H1 (cell line): ENCODE measurements around the gene CACNA1C. TPM values are rescaled to one million over a fixed set of nuclear protein-coding genes. Genes with fewer than 3 reads are reported as not detected.

ENCODE experiments used
- CTCF ChIA-PET: fragments of 300-600 bp; sonication (Branson Sonifier 250); formaldehyde crosslinking; loops from one replicate; lab custom pipeline; 2021; ENCODE audit not compliant: partially characterized antibody; lab: Charles Lee
- POLR2A ChIA-PET: fragments of 300-600 bp; sonication (Branson Sonifier 250); formaldehyde crosslinking; loops from one replicate; lab custom pipeline; 2021; ENCODE audit warnings: inconsistent platforms; ENCODE audit not compliant: partially characterized antibody; lab: Charles Lee
- DNase-seq, 2 experiments: peaks; one replicate each; pipeline versions ENCODE4 v3.0.0 to v3.0.0-alpha.2; 2010 to 2022; ENCODE audit warnings: low spot score in 2 of 2, low read depth in 1 of 2, mixed read lengths in 1 of 2
- FAIRE-seq: peaks from 2 replicates; lab custom pipeline; 2011; peaks lifted over from hg19 to GRCh38; lab: Jason Lieb, UNC
- H2AFZ ChIP-seq: 2 replicates; pipeline ENCODE4 v1.8.1; 2012; ENCODE audit warnings: low read length, inconsistent platforms
- H2AK5ac ChIP-seq: 2 replicates; pipeline ENCODE4 v1.6.1; 2013; ENCODE audit warnings: low read depth, low read length
- H2BK120ac ChIP-seq: replicated peaks from 2 replicates; pipeline ENCODE3; 2013; ENCODE audit warnings: low read depth, low read length, inconsistent platforms
- H2BK12ac ChIP-seq: 2 replicates; pipeline ENCODE4 v1.6.1; 2013; ENCODE audit warnings: low read depth, low read length
- H2BK15ac ChIP-seq: 2 replicates; pipeline ENCODE4 v1.6.1; 2013; ENCODE audit warnings: low read length
- H2BK20ac ChIP-seq: 2 replicates; pipeline ENCODE4 v1.6.1; 2013; ENCODE audit warnings: low read length
- H2BK5ac ChIP-seq: 2 replicates; pipeline ENCODE4 v1.6.1; 2013; ENCODE audit warnings: low read depth, low read length
- H3K14ac ChIP-seq: 2 replicates; pipeline ENCODE4 v1.6.1; 2013; ENCODE audit warnings: inconsistent platforms; ENCODE audit not compliant: insufficient read length
- H3K18ac ChIP-seq: 2 replicates; pipeline ENCODE4 v1.6.1; 2013; ENCODE audit warnings: low read length; ENCODE audit errors: extremely low read depth
- H3K23ac ChIP-seq: 2 replicates; pipeline ENCODE4 v1.6.1; 2013; ENCODE audit warnings: inconsistent platforms; ENCODE audit not compliant: insufficient read length
- H3K23me2 ChIP-seq: 2 replicates; pipeline ENCODE4 v1.6.1; 2013; ENCODE audit warnings: low read depth, low read length
- H3K27ac ChIP-seq: 2 replicates; pipeline ENCODE4 v1.6.1; 2011; ENCODE audit warnings: low read depth, low read length, inconsistent platforms
- H3K27me3 ChIP-seq, 4 experiments: replicated peaks in 1 of 4; 1 replicate in 1 of 4; 2 replicates in 3 of 4; pipeline versions ENCODE4 v1.6.1 to v1.8.1; 2011 to 2013; ENCODE audit warnings: low read length in 3 of 4, mild to moderate bottlenecking in 3 of 4, inconsistent platforms in 2 of 4, mixed read lengths in 2 of 4, moderate library complexity in 1 of 4; ENCODE audit not compliant: control insufficient read depth in 3 of 4, insufficient read depth in 3 of 4; ENCODE audit errors: extremely low read depth in 1 of 4
- H3K36me3 ChIP-seq, 4 experiments: 2 replicates each; pipeline versions ENCODE4 v1.6.1 to v1.8.1; 2011 to 2013; ENCODE audit warnings: mild to moderate bottlenecking in 4 of 4, low read length in 3 of 4, moderate library complexity in 2 of 4, control low read depth in 1 of 4, inconsistent platforms in 1 of 4; ENCODE audit not compliant: insufficient read depth in 4 of 4, control insufficient read depth in 2 of 4
- H3K4ac ChIP-seq: replicated peaks from 2 replicates; pipeline ENCODE3; 2013; ENCODE audit warnings: low read length, low read depth, mixed read lengths, inconsistent platforms; ENCODE audit not compliant: insufficient read length
- H3K4me1 ChIP-seq, 4 experiments: replicated peaks in 1 of 4; 1 replicate in 1 of 4; 2 replicates in 3 of 4; pipeline versions ENCODE4 v1.6.1 to v1.8.1; 2011 to 2013; ENCODE audit warnings: low read length in 3 of 4, inconsistent platforms in 2 of 4, mixed read lengths in 1 of 4; ENCODE audit not compliant: insufficient read depth in 4 of 4, control insufficient read depth in 3 of 4
- H3K4me2 ChIP-seq, 2 experiments: 2 replicates each; pipeline versions ENCODE4 v1.6.1 to v1.8.1; 2011 to 2013; ENCODE audit warnings: low read depth in 2 of 2, low read length in 2 of 2, control low read depth in 1 of 2, inconsistent platforms in 1 of 2, mild to moderate bottlenecking in 1 of 2; ENCODE audit not compliant: insufficient read depth in 1 of 2
- H3K4me3 ChIP-seq, 4 experiments: fragments of 200-600, 300-600 bp in 1 of 4; sonication (generic), shearing (Covaris generic), sonication (Bioruptor Twin) in 1 of 4; 2 replicates each; pipeline versions ENCODE4 v1.5.1 to v1.8.1; 2011 to 2016; ENCODE audit warnings: low read length in 4 of 4, low read depth in 3 of 4, control low read depth in 2 of 4, inconsistent platforms in 2 of 4, mild to moderate bottlenecking in 2 of 4, mixed read lengths in 1 of 4, moderate library complexity in 1 of 4; ENCODE audit not compliant: insufficient read depth in 2 of 4; ENCODE audit errors: extremely low read depth in 1 of 4
- H3K56ac ChIP-seq: replicated peaks from 2 replicates; pipeline ENCODE3; 2013; ENCODE audit warnings: low read depth, mild to moderate bottlenecking, mixed read lengths, low read length, inconsistent platforms; ENCODE audit not compliant: insufficient read length
- H3K79me1 ChIP-seq: 2 replicates; pipeline ENCODE4 v1.6.1; 2013; ENCODE audit warnings: low read depth, low read length, control low read depth
- H3K79me2 ChIP-seq, 2 experiments: 2 replicates each; pipeline versions ENCODE4 v1.6.1 to v1.8.1; 2012 to 2013; ENCODE audit warnings: low read length in 2 of 2, mild to moderate bottlenecking in 2 of 2, inconsistent platforms in 1 of 2; ENCODE audit not compliant: insufficient read depth in 2 of 2, control insufficient read depth in 1 of 2
- H3K9ac ChIP-seq, 4 experiments: replicated peaks in 1 of 4; 1 replicate in 1 of 4; 2 replicates in 3 of 4; pipeline versions ENCODE4 v1.6.1 to v1.8.1; 2011 to 2013; ENCODE audit warnings: low read depth in 3 of 4, low read length in 3 of 4, control low read depth in 2 of 4, mild to moderate bottlenecking in 2 of 4, moderate library complexity in 2 of 4, inconsistent platforms in 1 of 4; ENCODE audit errors: extremely low read depth in 1 of 4
- H3K9me3 ChIP-seq, 2 experiments: 2 replicates each; pipeline versions ENCODE4 v1.6.1 to v1.8.1; 2012 to 2013; ENCODE audit warnings: mild to moderate bottlenecking in 2 of 2, moderate library complexity in 2 of 2, control low read depth in 1 of 2, inconsistent platforms in 1 of 2, low read depth in 1 of 2, low read length in 1 of 2, mixed read lengths in 1 of 2; ENCODE audit not compliant: insufficient read depth in 2 of 2
- H4K20me1 ChIP-seq, 2 experiments: replicated peaks in 1 of 2; 2 replicates each; pipeline versions ENCODE3 to v1.8.1; 2011 to 2013; ENCODE audit warnings: inconsistent platforms in 2 of 2, low read length in 2 of 2, mild to moderate bottlenecking in 1 of 2; ENCODE audit not compliant: insufficient read depth in 2 of 2, control insufficient read depth in 1 of 2
- H4K5ac ChIP-seq: 2 replicates; pipeline ENCODE4 v1.6.1; 2013; ENCODE audit warnings: low read length, low read depth, mixed read lengths, inconsistent platforms; ENCODE audit not compliant: insufficient read length
- H4K8ac ChIP-seq: 2 replicates; pipeline ENCODE4 v1.8.0; 2013; ENCODE audit warnings: mild to moderate bottlenecking, moderate library complexity, low read length, inconsistent platforms; ENCODE audit not compliant: insufficient read depth; ENCODE audit errors: extremely low read depth
- H4K91ac ChIP-seq: replicated peaks from 2 replicates; pipeline ENCODE3; 2013; ENCODE audit warnings: low read length, mixed read lengths, inconsistent platforms; ENCODE audit not compliant: insufficient read length
- BCL11A ChIP-seq, 2 experiments: IDR thresholded peaks; one replicate each; pipeline ENCODE4 v1.6.1; 2011; ENCODE audit warnings: low read depth in 2 of 2, low read length in 2 of 2, mild to moderate bottlenecking in 2 of 2
- CHD2 ChIP-seq: IDR thresholded peaks from 2 replicates; pipeline ENCODE4 v1.6.1; 2012; ENCODE audit warnings: low read length, improper control_type of control experiment
- EGR1 ChIP-seq: IDR thresholded peaks from 2 replicates; pipeline ENCODE4 v1.6.1; 2011; ENCODE audit warnings: low read depth, low read length, borderline replicate concordance
- EP300 ChIP-seq, 2 experiments: IDR thresholded peaks; 1 replicate in 1 of 2; 2 replicates in 1 of 2; pipeline ENCODE4 v1.6.1; 2011 to 2012; ENCODE audit warnings: low read depth in 2 of 2, low read length in 2 of 2, mild to moderate bottlenecking in 2 of 2, borderline replicate concordance in 1 of 2, inconsistent platforms in 1 of 2, moderate library complexity in 1 of 2
- GABPA ChIP-seq: IDR thresholded peaks from 2 replicates; pipeline ENCODE4 v1.6.1; 2011; ENCODE audit warnings: mild to moderate bottlenecking, low read length, moderate library complexity, borderline replicate concordance; ENCODE audit not compliant: insufficient read depth
- HDAC2 ChIP-seq, 2 experiments: fragments of 300-600 bp in 1 of 2; sonication (generic) in 1 of 2; IDR thresholded peaks; 2 replicates each; pipeline ENCODE4 v1.6.1; 2011 to 2012; ENCODE audit warnings: low read depth in 2 of 2, low read length in 2 of 2, mild to moderate bottlenecking in 2 of 2, moderate library complexity in 2 of 2, borderline replicate concordance in 1 of 2, inconsistent platforms in 1 of 2
- HDAC6 ChIP-seq: IDR thresholded peaks from one replicate; pipeline ENCODE4 v1.7.1; 2012; ENCODE audit warnings: low read depth, mild to moderate bottlenecking, inconsistent platforms, low read length, moderate library complexity
- JUN ChIP-seq: IDR thresholded peaks from 2 replicates; pipeline ENCODE4 v1.6.1; 2011; ENCODE audit warnings: low read depth, mild to moderate bottlenecking, improper control_type of control experiment, low read length
- RXRA ChIP-seq: IDR thresholded peaks from 2 replicates; pipeline ENCODE4 v1.6.1; 2011; ENCODE audit warnings: low read depth, mild to moderate bottlenecking, low read length, moderate library complexity; ENCODE audit not compliant: insufficient read depth
- SIRT6 ChIP-seq: IDR thresholded peaks from one replicate; pipeline ENCODE4 v1.7.1; 2012; ENCODE audit warnings: low read length, inconsistent platforms
- TAF1 ChIP-seq: IDR thresholded peaks from 2 replicates; pipeline ENCODE4 v1.6.1; 2011; ENCODE audit warnings: mild to moderate bottlenecking, low read depth, low read length
- TCF12 ChIP-seq: IDR thresholded peaks from 2 replicates; pipeline ENCODE4 v1.6.1; 2011; ENCODE audit warnings: low read depth, mild to moderate bottlenecking, low read length
- TEAD4 ChIP-seq: IDR thresholded peaks from 2 replicates; pipeline ENCODE4 v1.6.1; 2012; ENCODE audit warnings: low read depth, low read length, inconsistent platforms, mixed read lengths
- ZNF274 ChIP-seq: IDR thresholded peaks from 2 replicates; pipeline ENCODE4 v1.7.0; 2012; ENCODE audit warnings: low read length, borderline replicate concordance; ENCODE audit errors: extremely low read depth
- WGBS, 2 experiments: shearing (Covaris generic) in 1 of 2; methylation state at CpG; one replicate each; pipeline versions ENCODE4 v1.1.6 to v1.1.7; 2013 to 2015; ENCODE audit warnings: low lambda C conversion rate in 2 of 2, mixed read lengths in 2 of 2, inconsistent platforms in 1 of 2, low coverage in 1 of 2, missing lambda C conversion rate in 1 of 2; ENCODE audit not compliant: insufficient replicate concordance in 2 of 2, insufficient coverage in 1 of 2, insufficient read length in 1 of 2; ENCODE audit errors: extremely low coverage in 1 of 2, missing lambda C conversion rate in 1 of 2; 5-methylcytosine and 5-hydroxymethylcytosine counted together
- polyA plus RNA-seq, 7 experiments: library from polyadenylated mRNA; depleted of rRNA in 3 of 7; stranded (reverse) in 5 of 7; unstranded in 2 of 7; fragments of >200 nt in 5 of 7; fragments of 200-250 nt in 2 of 7; gene quantifications; 1 replicate in 5 of 7; 2 replicates in 1 of 7; 4 replicates in 1 of 7; pipeline versions ENCODE4 v1.2.1 to v1.2.3, GENCODE V29; 2011 to 2013; ENCODE audit warnings: missing spikeins in 2 of 7, mixed read lengths in 2 of 7
- total RNA-seq: library from RNA; stranded (reverse); fragmentation: NEBNext Ultra II Directional; extraction: Animal tissue kit (Norgen Biotek cat#: 25700); gene quantifications from 2 replicates; pipeline ENCODE4 v1.2.1, GENCODE V29; 2021

The CACNA1C gene
- total and polyA plus RNA-seq, 2 of the 8 experiments (the other 6 are each of a cell fraction or from before 2014, with no cell fraction given) = 1.3 TPM

- Histone ChIP-seq H3K4me1 (no peaks in the 10 kb centered on the region), H3K9ac (no peak overlapping the region), H2BK15ac (no peak overlapping the region), H3K14ac (no peak overlapping the region), H3K4me3 (no peak overlapping the region), H3K79me1 (no peaks in the 10 kb centered on the region), H2BK5ac (no peak overlapping the region), H3K18ac (no peak overlapping the region), H2BK120ac (no peak overlapping the region), H3K56ac (no peak overlapping the region), H2AK5ac (no peak overlapping the region), H3K23me2 (no peaks in the 10 kb centered on the region), H2AFZ (no peak overlapping the region), H4K20me1 (no peaks in the 10 kb centered on the region), H4K5ac (no peak overlapping the region), H3K4me2 (no peak overlapping the region), H2BK20ac (no peak overlapping the region), H2BK12ac (no peak overlapping the region), H3K79me2 (no peaks in the 10 kb centered on the region), H3K27me3 (no peaks in the 10 kb centered on the region; a peak in 3 of 7 replicates), H4K8ac (no peak overlapping the region; the same call in 1 of the 2 replicates), H3K9me3 (no peaks in the 10 kb centered on the region), H3K27ac (no peak overlapping the region), H3K4ac (no peak overlapping the region), H4K91ac (no peak overlapping the region), H3K23ac (no peak overlapping the region), H3K36me3 (no peaks in the 10 kb centered on the region)
- 88% methylated on average over 12 of the region's 12 CpGs; no CpG with 5 or more reads in 1 of the 2 experiments for whole genome bisulfite sequencing, 2 experiments
- ChIA-PET CTCF (interaction anchor here (0.5 to 0.7 kb wide), 3 partner anchors 165 to 1096 kb away, joined by 3 to 4 read pairs (median 3); no protein-coding TSS in a partner anchor), POLR2A (interaction anchor here (1.0 kb wide), 1 partner anchor 8 kb away, joined by 3 read pairs; no protein-coding TSS in a partner anchor)
- DNase-seq = no peak
- no peak for FAIRE-seq
- TF ChIP-seq TEAD4 = no peak
- TF ChIP-seq TCF12 = no peak
- TF ChIP-seq ZNF274 = no peak
- no peak for TF ChIP-seq TAF1
- TF ChIP-seq EGR1 = no peak
- TF ChIP-seq EP300 (IDR thresholded peaks at IDR 0.05; ENCODE audit: borderline replicate concordance in 1 of 2, low read depth in 2 of 2, low read length in 2 of 2) = no peak
- no peak for TF ChIP-seq JUN
- TF ChIP-seq HDAC6 = no peak
- no peak for TF ChIP-seq BCL11A (IDR thresholded peaks at IDR 0.05; ENCODE audit: low read depth in 2 of 2, low read length in 2 of 2)
- no peak for TF ChIP-seq GABPA
- TF ChIP-seq HDAC2 (IDR thresholded peaks at IDR 0.05; ENCODE audit: borderline replicate concordance in 1 of 2, low read depth in 2 of 2, low read length in 2 of 2) = no peak
- TF ChIP-seq SIRT6 = no peak
- TF ChIP-seq RXRA = no peak
- TF ChIP-seq CHD2 = no peak
Measured at GRCh38 chr12:2566161-2566560, 513.4 kb downstream of the CACNA1C start.
